HEK293T (cell line): Measurements from ENCODE around the gene BAZ2A.

Source experiments
- ELF4 ChIP-seq: fragments of 450-650 bp; IDR thresholded peaks from 2 replicates; pipeline ENCODE4 v1.6.1; 2017; ENCODE audit warnings: antibody characterized with exemption
- FOXK2 ChIP-seq: fragments of 450-650 bp; IDR thresholded peaks from 2 replicates; pipeline ENCODE4 v1.6.1; 2016; ENCODE audit warnings: mild to moderate bottlenecking
- LEF1 ChIP-seq: fragments of 450-650 bp; IDR thresholded peaks from 2 replicates; pipeline ENCODE4 v1.6.1; 2017; ENCODE audit warnings: mild to moderate bottlenecking, borderline replicate concordance
- ZNF384 ChIP-seq: fragments of 450-650 bp; IDR thresholded peaks from 2 replicates; pipeline ENCODE4 v1.6.1; 2016
- TF ChIP-seq, protein P1 (sequence below): fragments of 450-650 bp; IDR thresholded peaks from 2 replicates; pipeline ENCODE4 v1.6.1; 2016

DNA sequence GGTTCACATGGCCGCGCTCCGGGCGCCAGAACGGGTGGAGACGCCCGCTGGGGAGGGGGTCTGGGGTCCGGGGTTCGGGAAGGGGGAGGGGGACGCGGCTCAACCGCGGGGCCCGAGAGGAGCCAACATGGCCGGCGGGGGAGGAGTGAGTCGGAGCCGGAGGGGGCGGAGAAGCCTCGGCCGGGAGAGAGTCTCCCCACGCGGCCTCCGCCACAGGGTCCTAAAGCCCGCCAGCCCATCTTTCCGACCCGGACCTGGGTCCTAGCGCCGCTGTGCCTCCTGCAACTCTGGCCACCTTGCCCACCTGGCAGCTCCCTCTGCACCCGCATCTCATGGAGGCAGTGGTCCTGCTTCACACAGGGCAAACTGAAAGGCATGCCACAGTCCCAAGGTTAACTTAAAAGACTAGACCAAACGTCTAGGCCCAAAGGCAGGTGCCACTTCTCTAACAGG lies at the start of gene BAZ2A:
- TF ChIP-seq, protein P1, sequence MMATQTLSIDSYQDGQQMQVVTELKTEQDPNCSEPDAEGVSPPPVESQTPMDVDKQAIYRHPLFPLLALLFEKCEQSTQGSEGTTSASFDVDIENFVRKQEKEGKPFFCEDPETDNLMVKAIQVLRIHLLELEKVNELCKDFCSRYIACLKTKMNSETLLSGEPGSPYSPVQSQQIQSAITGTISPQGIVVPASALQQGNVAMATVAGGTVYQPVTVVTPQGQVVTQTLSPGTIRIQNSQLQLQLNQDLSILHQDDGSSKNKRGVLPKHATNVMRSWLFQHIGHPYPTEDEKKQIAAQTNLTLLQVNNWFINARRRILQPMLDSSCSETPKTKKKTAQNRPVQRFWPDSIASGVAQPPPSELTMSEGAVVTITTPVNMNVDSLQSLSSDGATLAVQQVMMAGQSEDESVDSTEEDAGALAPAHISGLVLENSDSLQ: no peak
- TF ChIP-seq ZNF384 (no peak), ELF4 (no peak), FOXK2 (no peak), LEF1 (no peak)
